A172 (cell line): ENCODE results near the gene SLC5A1. TPM values are rescaled to one million over a fixed set of nuclear protein-coding genes. Genes with fewer than 3 reads are reported as not detected.

Source experiments
- DNase-seq: peaks from one replicate; pipeline ENCODE4 v3.0.0-alpha.2; 2015; ENCODE audit warnings: low spot score
- total RNA-seq: library from RNA; depleted of rRNA; stranded (reverse); fragments of >200 nt; shearing (Covaris generic); gene quantifications from 2 replicates; pipeline ENCODE4 v1.2.3, GENCODE V29; 2014

The SLC5A1 gene
- total RNA-seq, 1 experiment from 2014 or later: not detected

- DNase-seq: peak; percentile 84
These were observed 7.8 kb downstream of the SLC5A1 start for GRCh38 chr22:32050678-32051515.

- DNase-seq: no peak
These were observed 9.2 kb downstream of the SLC5A1 start for GRCh38 chr22:32052244-32052643.

GRCh38 chr22:32052936-32053791, 10.1 kb downstream of the SLC5A1 start:
- DNase-seq: no peak

GRCh38 chr22:32055069-32055468, 12.0 kb downstream of the SLC5A1 start:
- no peak for DNase-seq

GRCh38 chr22:32058656-32059260, 15.7 kb downstream of the SLC5A1 start:
- no peak for DNase-seq

- DNase-seq: no peak
These were observed 16.4 kb downstream of the SLC5A1 start for GRCh38 chr22:32059426-32059825.

- DNase-seq: no peak
These were observed 20.6 kb downstream of the SLC5A1 start for GRCh38 chr22:32063701-32064100.

- DNase-seq: no peak
These were observed 23.8 kb downstream of the SLC5A1 start for GRCh38 chr22:32066820-32067219.

GRCh38 chr22:32067613-32068012, 24.6 kb downstream of the SLC5A1 start:
- DNase-seq: no peak

GRCh38 chr22:32069579-32070372, 26.7 kb downstream of the SLC5A1 start:
- DNase-seq: no peak

GRCh38 chr22:32073262-32073661, 30.2 kb downstream of the SLC5A1 start:
- no peak for DNase-seq

- DNase-seq: no peak
These were observed 30.8 kb downstream of the SLC5A1 start for GRCh38 chr22:32073823-32074380.

- no peak for DNase-seq
These were observed 33.1 kb downstream of the SLC5A1 start for GRCh38 chr22:32075997-32076760.

- DNase-seq: no peak
These were observed 33.7 kb downstream of the SLC5A1 start for GRCh38 chr22:32076761-32077084.

GRCh38 chr22:32077151-32077550, 34.1 kb downstream of the SLC5A1 start:
- no peak for DNase-seq

GRCh38 chr22:32079130-32080089, 36.3 kb downstream of the SLC5A1 start:
- DNase-seq: peak; percentile 75

GRCh38 chr22:32080904-32081303, 37.8 kb downstream of the SLC5A1 start:
- DNase-seq: peak; percentile 29

- no peak for DNase-seq
These were observed 39.3 kb downstream of the SLC5A1 start for GRCh38 chr22:32082331-32082730.

GRCh38 chr22:32083000-32083399, 39.9 kb downstream of the SLC5A1 start:
- DNase-seq: no peak
